Suprapubic skin (tissue), 4 donors: ENCODE measurements around the gene DRC3.

Source experiments
- EP300 ChIP-seq: sonication (generic); formaldehyde crosslinking; IDR thresholded peaks from one replicate; pipeline ENCODE4 v1.6.1; 2017; ENCODE audit warnings: antibody characterized with exemption
- POLR2A ChIP-seq, 2 donors: fragments of 450-650 bp; IDR thresholded peaks; one replicate each; pipeline ENCODE4 v1.6.1; 2017; ENCODE audit warnings: antibody characterized with exemption in 2 of 2, mild to moderate bottlenecking in 2 of 2, moderate library complexity in 2 of 2
- POLR2AphosphoS5 ChIP-seq, 3 donors: sonication (generic); formaldehyde crosslinking; IDR thresholded peaks; one replicate each; pipeline ENCODE4 v1.6.1; 2017; ENCODE audit warnings: antibody characterized with exemption in 3 of 3
- TF ChIP-seq, protein P1 (sequence below), 2 donors: fragments of 200-600 bp in 1 of 2; fragments of 450-650 bp in 1 of 2; sonication (generic) in 1 of 2; IDR thresholded peaks; one replicate each; pipeline ENCODE4 v1.5.1; 2016 to 2019; ENCODE audit warnings: antibody characterized with exemption in 2 of 2, mild to moderate bottlenecking in 1 of 2, moderate library complexity in 1 of 2

DNA sequence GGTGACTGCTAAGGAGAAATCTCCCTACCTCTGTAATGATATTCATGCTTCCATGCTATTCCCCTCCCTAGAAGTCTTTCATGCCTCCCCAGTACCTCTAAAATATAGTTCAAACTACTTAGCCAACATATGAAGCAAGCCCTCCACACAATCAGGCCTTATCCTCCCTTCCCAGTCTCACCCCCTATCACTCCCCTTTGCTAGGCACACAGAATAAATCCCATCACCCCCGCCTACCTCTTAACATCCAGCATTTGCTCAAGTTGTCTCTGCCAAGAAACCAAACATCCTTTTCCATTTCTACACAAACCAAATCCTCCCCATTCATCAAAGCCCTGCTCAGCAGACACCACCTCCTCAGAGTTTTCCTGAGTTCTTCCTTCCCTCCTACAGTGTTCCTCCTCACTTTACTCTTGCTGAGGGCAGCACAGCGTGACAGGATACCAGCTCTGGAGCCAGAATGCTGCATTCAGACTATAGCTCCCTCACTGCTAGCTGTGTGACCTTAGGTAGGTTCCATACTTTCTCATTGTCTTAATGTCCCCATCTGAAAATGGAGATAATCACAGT is 7.4 kb upstream of the DRC3 start:
- TF ChIP-seq POLR2AphosphoS5 (IDR thresholded peaks at IDR 0.05) (no peak), EP300 (no peak), POLR2A (IDR thresholded peaks at IDR 0.05) (no peak)
- TF ChIP-seq, protein P1, sequence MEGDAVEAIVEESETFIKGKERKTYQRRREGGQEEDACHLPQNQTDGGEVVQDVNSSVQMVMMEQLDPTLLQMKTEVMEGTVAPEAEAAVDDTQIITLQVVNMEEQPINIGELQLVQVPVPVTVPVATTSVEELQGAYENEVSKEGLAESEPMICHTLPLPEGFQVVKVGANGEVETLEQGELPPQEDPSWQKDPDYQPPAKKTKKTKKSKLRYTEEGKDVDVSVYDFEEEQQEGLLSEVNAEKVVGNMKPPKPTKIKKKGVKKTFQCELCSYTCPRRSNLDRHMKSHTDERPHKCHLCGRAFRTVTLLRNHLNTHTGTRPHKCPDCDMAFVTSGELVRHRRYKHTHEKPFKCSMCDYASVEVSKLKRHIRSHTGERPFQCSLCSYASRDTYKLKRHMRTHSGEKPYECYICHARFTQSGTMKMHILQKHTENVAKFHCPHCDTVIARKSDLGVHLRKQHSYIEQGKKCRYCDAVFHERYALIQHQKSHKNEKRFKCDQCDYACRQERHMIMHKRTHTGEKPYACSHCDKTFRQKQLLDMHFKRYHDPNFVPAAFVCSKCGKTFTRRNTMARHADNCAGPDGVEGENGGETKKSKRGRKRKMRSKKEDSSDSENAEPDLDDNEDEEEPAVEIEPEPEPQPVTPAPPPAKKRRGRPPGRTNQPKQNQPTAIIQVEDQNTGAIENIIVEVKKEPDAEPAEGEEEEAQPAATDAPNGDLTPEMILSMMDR (IDR thresholded peaks at IDR 0.05) = no peak
